Tibial artery (tissue), 4 donors: Measurements from ENCODE around the gene GNG2.
A peak's percentile ranks its signal among the peaks of the same experiment; 100 is the strongest.

ENCODE experiments used
- DNase-seq, 2 donors: peaks; one replicate each; pipeline ENCODE4 v3.0.0-alpha.2; 2019
- H3K27ac ChIP-seq, 2 donors: fragments of 200-600 bp; sonication (generic) in 1 of 2; 1 replicate in 1 of 2; 2 replicates in 1 of 2; pipeline ENCODE4 v1.5.1; 2018 to 2019; ENCODE audit warnings: mild to moderate bottlenecking in 1 of 2
- H3K27me3 ChIP-seq, 2 donors: fragments of 200-600 bp; sonication (generic) in 1 of 2; one replicate each; pipeline versions ENCODE4 v1.5.1 to v1.6.0; 2016 to 2019
- H3K36me3 ChIP-seq, 3 donors: fragments of 200-600 bp; sonication (generic) in 2 of 3; one replicate each; pipeline ENCODE4 v1.5.1; 2016 to 2019; ENCODE audit warnings: mild to moderate bottlenecking in 2 of 3
- H3K4me1 ChIP-seq, 4 donors: fragments of 200-600 bp; sonication (generic) in 2 of 4; 1 replicate in 3 of 4; 2 replicates in 1 of 4; pipeline ENCODE4 v1.5.1; 2016 to 2019
- H3K4me3 ChIP-seq, 2 donors: fragments of 200-600 bp; sonication (generic) in 1 of 2; 1 replicate in 1 of 2; 2 replicates in 1 of 2; pipeline ENCODE4 v1.5.1; 2018 to 2019; ENCODE audit warnings: mild to moderate bottlenecking in 2 of 2
- H3K9me3 ChIP-seq, 3 donors: fragments of 200-600 bp; sonication (generic) in 1 of 3; one replicate each; pipeline ENCODE4 v1.5.1; 2016 to 2019
- intact Hi-C: fragments of 100-400 bp; cut with DNase I; formaldehyde crosslinking; loops from one replicate; pipeline ENCODE4 v1.15.0; 2023; ENCODE audit warnings: low total_unique reads
- TF ChIP-seq, protein P1 (sequence below), 2 experiments: fragments of 200-600 bp in 1 of 2; fragments of 450-650 bp in 1 of 2; IDR thresholded peaks; one replicate each; pipeline ENCODE4 v1.5.1; 2017 to 2019; ENCODE audit warnings: antibody characterized with exemption in 2 of 2, mild to moderate bottlenecking in 1 of 2, moderate library complexity in 1 of 2

GNG2 gene

DNA sequence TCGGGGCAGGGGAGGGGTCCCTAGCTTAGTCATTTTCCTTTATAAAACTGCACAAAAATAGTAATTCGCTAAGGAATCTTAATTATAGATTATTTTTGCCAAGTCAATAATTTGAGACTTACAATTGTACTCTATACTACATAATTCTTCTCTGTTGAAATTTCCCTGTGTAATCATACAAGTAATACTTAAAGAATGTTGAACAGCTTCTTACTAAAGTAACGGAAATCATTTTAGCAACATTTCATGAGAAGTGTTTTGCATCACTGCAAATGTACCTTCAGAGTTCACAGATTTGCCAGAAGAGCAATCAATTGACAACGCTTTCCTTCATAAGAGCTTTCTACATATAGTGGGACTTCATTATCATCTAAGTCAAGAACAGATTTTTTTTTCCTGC is 7.9 kb upstream of the GNG2 start:
- Histone ChIP-seq H3K4me1 (no peaks in the 10 kb centered on the region), H3K4me3 (no peak overlapping the region), H3K36me3 (no peaks in the 10 kb centered on the region), H3K9me3 (no peaks in the 10 kb centered on the region), H3K27me3 (no peaks in the 10 kb centered on the region), H3K27ac (no peak overlapping the region)
- TF ChIP-seq, protein P1, sequence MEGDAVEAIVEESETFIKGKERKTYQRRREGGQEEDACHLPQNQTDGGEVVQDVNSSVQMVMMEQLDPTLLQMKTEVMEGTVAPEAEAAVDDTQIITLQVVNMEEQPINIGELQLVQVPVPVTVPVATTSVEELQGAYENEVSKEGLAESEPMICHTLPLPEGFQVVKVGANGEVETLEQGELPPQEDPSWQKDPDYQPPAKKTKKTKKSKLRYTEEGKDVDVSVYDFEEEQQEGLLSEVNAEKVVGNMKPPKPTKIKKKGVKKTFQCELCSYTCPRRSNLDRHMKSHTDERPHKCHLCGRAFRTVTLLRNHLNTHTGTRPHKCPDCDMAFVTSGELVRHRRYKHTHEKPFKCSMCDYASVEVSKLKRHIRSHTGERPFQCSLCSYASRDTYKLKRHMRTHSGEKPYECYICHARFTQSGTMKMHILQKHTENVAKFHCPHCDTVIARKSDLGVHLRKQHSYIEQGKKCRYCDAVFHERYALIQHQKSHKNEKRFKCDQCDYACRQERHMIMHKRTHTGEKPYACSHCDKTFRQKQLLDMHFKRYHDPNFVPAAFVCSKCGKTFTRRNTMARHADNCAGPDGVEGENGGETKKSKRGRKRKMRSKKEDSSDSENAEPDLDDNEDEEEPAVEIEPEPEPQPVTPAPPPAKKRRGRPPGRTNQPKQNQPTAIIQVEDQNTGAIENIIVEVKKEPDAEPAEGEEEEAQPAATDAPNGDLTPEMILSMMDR (IDR thresholded peaks at IDR 0.05) = no peak
- DNase-seq = no peak
- intact Hi-C loops = no loop called here

DNA sequence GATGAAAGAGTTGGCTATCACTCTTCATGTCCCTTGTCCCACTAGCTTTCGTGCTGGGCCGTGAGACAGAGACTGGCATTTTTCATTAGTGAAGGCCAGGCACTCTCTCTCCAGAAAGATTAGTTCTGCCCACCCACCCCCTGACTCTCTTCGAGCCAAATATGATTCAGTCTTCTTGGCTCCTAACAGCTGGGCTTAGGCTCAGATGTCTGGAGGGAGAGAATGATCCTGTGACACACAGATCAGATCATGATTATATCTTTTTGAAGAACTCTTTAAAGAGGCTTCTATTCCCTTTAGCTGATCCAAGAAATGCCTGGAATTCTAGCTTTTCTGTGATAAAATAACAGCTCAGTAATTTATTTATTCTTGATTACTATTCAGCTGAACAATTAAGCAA is 5.2 kb upstream of the GNG2 start:
- no peak overlapping the region for H3K4me3 ChIP-seq
- no peak overlapping the region for H3K27ac ChIP-seq
- intact Hi-C loops = no loop called here
- TF ChIP-seq, protein P1 (IDR thresholded peaks at IDR 0.05) = no peak
- DNase-seq = no peak
- peaks cover 0 to 4% (median 0%) of the 10 kb centered on the region in 4 donors for H3K4me1 ChIP-seq
- no peaks in the 10 kb centered on the region for H3K36me3 ChIP-seq
- H3K27me3 ChIP-seq = no peaks in the 10 kb centered on the region
- H3K9me3 ChIP-seq = no peaks in the 10 kb centered on the region

DNA sequence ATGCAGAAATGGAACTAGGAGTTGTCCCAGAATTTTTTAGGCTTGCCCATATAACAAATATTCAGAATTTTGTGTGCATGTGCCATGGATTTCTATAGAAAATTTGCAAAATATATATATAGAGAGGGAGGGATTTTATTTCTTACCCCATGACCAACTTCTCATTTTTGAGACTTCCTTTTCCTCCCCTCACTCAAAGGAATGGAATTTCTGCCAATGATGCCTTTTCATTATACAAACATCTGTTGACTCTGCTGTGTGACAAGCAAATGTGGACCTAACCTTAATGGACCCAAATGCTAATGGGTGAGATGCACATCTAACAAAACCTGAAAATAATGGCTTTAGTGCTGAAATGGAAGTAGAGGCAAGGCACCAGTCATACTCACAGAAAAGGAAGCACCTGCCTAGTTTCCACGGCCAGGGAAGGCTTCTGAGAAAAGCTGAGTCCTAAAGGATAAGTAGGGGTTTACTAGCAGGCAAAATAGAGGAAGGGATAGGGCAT is 3.6 kb upstream of the GNG2 start:
- TF ChIP-seq, protein P1 (IDR thresholded peaks at IDR 0.05) = no peak
- intact Hi-C loops = no loop called here
- Histone ChIP-seq H3K9me3 (no peaks in the 10 kb centered on the region), H3K27me3 (no peaks in the 10 kb centered on the region), H3K4me3 (no peak overlapping the region), H3K27ac (no peak overlapping the region), H3K36me3 (no peaks in the 10 kb centered on the region), H3K4me1 (peaks cover 0 to 16% (median 8%) of the 10 kb centered on the region in 4 donors)
- no peak for DNase-seq

DNA sequence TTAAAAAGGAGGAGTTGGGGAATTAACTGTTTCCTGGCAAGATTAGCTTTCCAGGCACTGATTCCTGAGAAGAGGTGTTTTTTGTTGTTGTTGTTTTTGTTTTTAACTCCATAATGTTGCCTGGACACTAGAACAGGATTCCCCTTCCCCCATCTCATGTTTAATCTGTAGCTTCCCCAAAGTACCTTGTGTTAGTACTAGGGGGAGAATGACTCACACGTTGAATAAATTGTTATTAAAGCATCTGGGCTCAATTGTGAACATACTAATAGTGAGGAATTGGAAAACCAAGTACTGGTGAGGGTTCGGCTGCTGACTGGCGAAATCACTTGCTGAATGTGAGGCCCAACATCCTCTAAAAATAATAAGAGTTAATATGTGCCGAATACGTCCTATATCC is 1.3 kb upstream of the GNG2 start:
- intact Hi-C loops = no loop called here

DNA sequence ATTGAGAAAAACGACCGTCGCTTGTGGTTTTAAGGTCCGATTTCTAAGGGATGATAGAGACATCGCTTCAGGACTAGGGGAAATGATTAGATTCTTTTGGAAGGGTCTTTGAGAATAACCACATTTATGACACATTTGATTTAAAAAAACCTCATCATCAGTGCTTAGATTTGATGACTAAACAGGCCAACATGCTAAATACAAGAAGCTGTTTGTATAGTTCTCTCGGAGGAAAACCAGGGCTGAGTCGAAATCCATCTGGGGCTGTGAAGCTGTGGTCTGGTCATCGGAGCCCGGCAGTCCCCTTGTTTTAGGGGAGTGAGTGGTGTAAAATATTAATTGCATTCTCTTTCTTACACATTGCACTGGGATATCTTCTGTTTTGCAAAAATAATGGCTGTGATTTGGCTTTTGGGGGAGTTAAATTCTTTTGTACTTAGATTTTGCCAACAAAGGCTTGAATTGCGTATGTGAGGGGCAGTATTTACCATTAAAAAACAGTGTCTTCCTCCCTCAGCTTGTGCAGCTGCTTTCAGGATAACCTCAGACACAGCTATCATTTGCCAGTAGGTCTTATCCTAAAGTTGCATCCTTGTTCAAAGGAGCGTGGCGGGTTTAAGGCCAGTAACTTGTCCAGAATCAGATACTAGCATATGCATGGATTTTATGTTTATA is 550 bp downstream of the GNG2 start:
- TF ChIP-seq, protein P1 (IDR thresholded peaks at IDR 0.05) = no peak
- intact Hi-C loops = no loop called here
- Histone ChIP-seq H3K9me3 (no peaks in the 10 kb centered on the region), H3K27me3 (peaks cover 0 to 3% of the 10 kb centered on the region in 2 donors), H3K4me3 (peak overlapping the region; percentile 40 to 44), H3K27ac (no peak overlapping the region), H3K4me1 (peaks cover 0 to 16% (median 8%) of the 10 kb centered on the region in 4 donors), H3K36me3 (no peaks in the 10 kb centered on the region)
- no peak for DNase-seq

More for the DNA sequence above, 1.3 kb upstream of the GNG2 start:
- H3K4me3 ChIP-seq = no peak overlapping the region
- no peak for DNase-seq
- H3K27me3 ChIP-seq = peaks cover 0 to 3% of the 10 kb centered on the region in 2 donors
- TF ChIP-seq, protein P1 (IDR thresholded peaks at IDR 0.05) = no peak
- H3K27ac ChIP-seq = no peak overlapping the region
- H3K4me1 ChIP-seq = peaks cover 0 to 16% (median 8%) of the 10 kb centered on the region in 4 donors
- H3K9me3 ChIP-seq = no peaks in the 10 kb centered on the region
- no peaks in the 10 kb centered on the region for H3K36me3 ChIP-seq
